HepG2 (cell line): ENCODE results near the gene R3HDM4. TPM values are rescaled to one million over a fixed set of nuclear protein-coding genes. Genes with fewer than 3 reads are reported as not detected.
A peak's percentile ranks its signal among the peaks of the same experiment; 100 is the strongest.

Experiments used
- DNMT1 ChIP-seq: sonication (generic); formaldehyde crosslinking; IDR thresholded peaks from 2 replicates; pipeline ENCODE4 v1.5.1; 2020; ENCODE audit warnings: mild to moderate bottlenecking, missing genetic modification reagents
- HNRNPK ChIP-seq: fragments of 200-400 bp; formaldehyde crosslinking; IDR thresholded peaks from 2 replicates; pipeline ENCODE4 v1.6.1; 2018; ENCODE audit warnings: low read length, low read depth, moderate library complexity, mild to moderate bottlenecking; ENCODE audit not compliant: poor library complexity, severe bottlenecking
- KDM5A ChIP-seq: fragments of 200-600 bp; sonication (generic); IDR thresholded peaks from 2 replicates; pipeline ENCODE4 v1.7.0; 2018; ENCODE audit warnings: antibody characterized with exemption, mild to moderate bottlenecking, low read length, borderline replicate concordance
- PRPF4 ChIP-seq: fragments of 200-400 bp; formaldehyde crosslinking; IDR thresholded peaks from 2 replicates; pipeline ENCODE4 v1.6.1; 2016; ENCODE audit warnings: low read length, low read depth; ENCODE audit not compliant: poor library complexity, severe bottlenecking
- REXO4 ChIP-seq: sonication (generic); formaldehyde crosslinking; IDR thresholded peaks from 2 replicates; pipeline ENCODE4 v1.8.0; 2022; ENCODE audit warnings: missing genetic modification reagents, mild to moderate bottlenecking, borderline replicate concordance
- SMAD1 ChIP-seq: sonication (generic); formaldehyde crosslinking; IDR thresholded peaks from 2 replicates; pipeline ENCODE4 v1.4.0; 2020; ENCODE audit warnings: missing genetic modification reagents, low read depth, mild to moderate bottlenecking, borderline replicate concordance
- SRSF9 ChIP-seq: fragments of 200-400 bp; formaldehyde crosslinking; IDR thresholded peaks from 2 replicates; pipeline ENCODE4 v1.6.1; 2018; ENCODE audit warnings: borderline replicate concordance, mild to moderate bottlenecking, low read depth, low read length; ENCODE audit not compliant: insufficient read depth, poor library complexity, severe bottlenecking
- TEF ChIP-seq: sonication (generic); formaldehyde crosslinking; IDR thresholded peaks from 2 replicates; pipeline ENCODE4 v1.5.0; 2020; ENCODE audit warnings: missing genetic modification reagents
- ZBTB43 ChIP-seq: sonication (generic); formaldehyde crosslinking; conservative IDR thresholded peaks from 2 replicates; pipeline ENCODE4 v1.4.0; 2020; ENCODE audit warnings: missing genetic modification reagents
- ZNF224 ChIP-seq: sonication (generic); formaldehyde crosslinking; IDR thresholded peaks from 2 replicates; pipeline ENCODE4 v1.5.0; 2020; ENCODE audit warnings: mild to moderate bottlenecking, missing genetic modification reagents
- ZNF253 ChIP-seq: sonication (generic); formaldehyde crosslinking; IDR thresholded peaks from 2 replicates; pipeline ENCODE4 v1.8.0; 2022; ENCODE audit warnings: mild to moderate bottlenecking, missing genetic modification reagents, borderline replicate concordance
- ZNF274 ChIP-seq: sonication (generic); formaldehyde crosslinking; IDR thresholded peaks from 2 replicates; pipeline ENCODE4 v1.5.1; 2020; ENCODE audit warnings: mild to moderate bottlenecking, missing genetic modification reagents
- ZNF570 ChIP-seq: sonication (generic); formaldehyde crosslinking; IDR thresholded peaks from 2 replicates; pipeline ENCODE4 v1.4.0; 2020; ENCODE audit warnings: mild to moderate bottlenecking, missing genetic modification reagents, borderline replicate concordance
- polyA plus RNA-seq, 8 experiments: library from polyadenylated mRNA; depleted of rRNA in 3 of 8; stranded (reverse) in 7 of 8; unstranded in 1 of 8; fragments of >200 nt; fragmentation: Illumina TruSeq in 4 of 8; extraction: Trizol in 4 of 8; gene quantifications; 2 replicates each; pipeline versions ENCODE4 v1.2.1 to v1.2.3, GENCODE V29; 2011 to 2016; ENCODE audit warnings: low read depth in 4 of 8, missing spikeins in 1 of 8, mixed read lengths in 1 of 8; ENCODE audit not compliant: insufficient read depth in 1 of 8
- total RNA-seq, 5 experiments: library from RNA; depleted of rRNA; stranded (reverse); fragments of >200 nt; fragmentation: Illumina TruSeq; extraction: Trizol; gene quantifications; 2 replicates each; pipeline ENCODE4 v1.2.3, GENCODE V29; 2016; ENCODE audit warnings: low read depth in 1 of 5
- TF ChIP-seq, protein P1 (sequence below): IDR thresholded peaks from 2 replicates; pipeline ENCODE4 v1.6.1; 2016; ENCODE audit warnings: low read depth, missing genetic modification reagents, missing compliant biosample characterization
- TF ChIP-seq, protein P2 (sequence below): sonication (generic); formaldehyde crosslinking; IDR thresholded peaks from 2 replicates; pipeline ENCODE4 v1.4.0; 2020; ENCODE audit warnings: mild to moderate bottlenecking, missing genetic modification reagents

R3HDM4 gene
- total and polyA plus RNA-seq, 2 of the 13 experiments (the other 11 are each of a cell fraction or from before 2014, with no cell fraction given) = 26.2 to 26.9 TPM

- TF ChIP-seq, protein P1, sequence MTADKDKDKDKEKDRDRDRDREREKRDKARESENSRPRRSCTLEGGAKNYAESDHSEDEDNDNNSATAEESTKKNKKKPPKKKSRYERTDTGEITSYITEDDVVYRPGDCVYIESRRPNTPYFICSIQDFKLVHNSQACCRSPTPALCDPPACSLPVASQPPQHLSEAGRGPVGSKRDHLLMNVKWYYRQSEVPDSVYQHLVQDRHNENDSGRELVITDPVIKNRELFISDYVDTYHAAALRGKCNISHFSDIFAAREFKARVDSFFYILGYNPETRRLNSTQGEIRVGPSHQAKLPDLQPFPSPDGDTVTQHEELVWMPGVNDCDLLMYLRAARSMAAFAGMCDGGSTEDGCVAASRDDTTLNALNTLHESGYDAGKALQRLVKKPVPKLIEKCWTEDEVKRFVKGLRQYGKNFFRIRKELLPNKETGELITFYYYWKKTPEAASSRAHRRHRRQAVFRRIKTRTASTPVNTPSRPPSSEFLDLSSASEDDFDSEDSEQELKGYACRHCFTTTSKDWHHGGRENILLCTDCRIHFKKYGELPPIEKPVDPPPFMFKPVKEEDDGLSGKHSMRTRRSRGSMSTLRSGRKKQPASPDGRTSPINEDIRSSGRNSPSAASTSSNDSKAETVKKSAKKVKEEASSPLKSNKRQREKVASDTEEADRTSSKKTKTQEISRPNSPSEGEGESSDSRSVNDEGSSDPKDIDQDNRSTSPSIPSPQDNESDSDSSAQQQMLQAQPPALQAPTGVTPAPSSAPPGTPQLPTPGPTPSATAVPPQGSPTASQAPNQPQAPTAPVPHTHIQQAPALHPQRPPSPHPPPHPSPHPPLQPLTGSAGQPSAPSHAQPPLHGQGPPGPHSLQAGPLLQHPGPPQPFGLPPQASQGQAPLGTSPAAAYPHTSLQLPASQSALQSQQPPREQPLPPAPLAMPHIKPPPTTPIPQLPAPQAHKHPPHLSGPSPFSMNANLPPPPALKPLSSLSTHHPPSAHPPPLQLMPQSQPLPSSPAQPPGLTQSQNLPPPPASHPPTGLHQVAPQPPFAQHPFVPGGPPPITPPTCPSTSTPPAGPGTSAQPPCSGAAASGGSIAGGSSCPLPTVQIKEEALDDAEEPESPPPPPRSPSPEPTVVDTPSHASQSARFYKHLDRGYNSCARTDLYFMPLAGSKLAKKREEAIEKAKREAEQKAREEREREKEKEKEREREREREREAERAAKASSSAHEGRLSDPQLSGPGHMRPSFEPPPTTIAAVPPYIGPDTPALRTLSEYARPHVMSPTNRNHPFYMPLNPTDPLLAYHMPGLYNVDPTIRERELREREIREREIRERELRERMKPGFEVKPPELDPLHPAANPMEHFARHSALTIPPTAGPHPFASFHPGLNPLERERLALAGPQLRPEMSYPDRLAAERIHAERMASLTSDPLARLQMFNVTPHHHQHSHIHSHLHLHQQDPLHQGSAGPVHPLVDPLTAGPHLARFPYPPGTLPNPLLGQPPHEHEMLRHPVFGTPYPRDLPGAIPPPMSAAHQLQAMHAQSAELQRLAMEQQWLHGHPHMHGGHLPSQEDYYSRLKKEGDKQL (CRISPR knock-in tag) = no peak
- TF ChIP-seq TEF = no peak
- no peak for TF ChIP-seq ZNF253 (CRISPR knock-in tag)
- TF ChIP-seq PRPF4 = no peak
- TF ChIP-seq, protein P2, sequence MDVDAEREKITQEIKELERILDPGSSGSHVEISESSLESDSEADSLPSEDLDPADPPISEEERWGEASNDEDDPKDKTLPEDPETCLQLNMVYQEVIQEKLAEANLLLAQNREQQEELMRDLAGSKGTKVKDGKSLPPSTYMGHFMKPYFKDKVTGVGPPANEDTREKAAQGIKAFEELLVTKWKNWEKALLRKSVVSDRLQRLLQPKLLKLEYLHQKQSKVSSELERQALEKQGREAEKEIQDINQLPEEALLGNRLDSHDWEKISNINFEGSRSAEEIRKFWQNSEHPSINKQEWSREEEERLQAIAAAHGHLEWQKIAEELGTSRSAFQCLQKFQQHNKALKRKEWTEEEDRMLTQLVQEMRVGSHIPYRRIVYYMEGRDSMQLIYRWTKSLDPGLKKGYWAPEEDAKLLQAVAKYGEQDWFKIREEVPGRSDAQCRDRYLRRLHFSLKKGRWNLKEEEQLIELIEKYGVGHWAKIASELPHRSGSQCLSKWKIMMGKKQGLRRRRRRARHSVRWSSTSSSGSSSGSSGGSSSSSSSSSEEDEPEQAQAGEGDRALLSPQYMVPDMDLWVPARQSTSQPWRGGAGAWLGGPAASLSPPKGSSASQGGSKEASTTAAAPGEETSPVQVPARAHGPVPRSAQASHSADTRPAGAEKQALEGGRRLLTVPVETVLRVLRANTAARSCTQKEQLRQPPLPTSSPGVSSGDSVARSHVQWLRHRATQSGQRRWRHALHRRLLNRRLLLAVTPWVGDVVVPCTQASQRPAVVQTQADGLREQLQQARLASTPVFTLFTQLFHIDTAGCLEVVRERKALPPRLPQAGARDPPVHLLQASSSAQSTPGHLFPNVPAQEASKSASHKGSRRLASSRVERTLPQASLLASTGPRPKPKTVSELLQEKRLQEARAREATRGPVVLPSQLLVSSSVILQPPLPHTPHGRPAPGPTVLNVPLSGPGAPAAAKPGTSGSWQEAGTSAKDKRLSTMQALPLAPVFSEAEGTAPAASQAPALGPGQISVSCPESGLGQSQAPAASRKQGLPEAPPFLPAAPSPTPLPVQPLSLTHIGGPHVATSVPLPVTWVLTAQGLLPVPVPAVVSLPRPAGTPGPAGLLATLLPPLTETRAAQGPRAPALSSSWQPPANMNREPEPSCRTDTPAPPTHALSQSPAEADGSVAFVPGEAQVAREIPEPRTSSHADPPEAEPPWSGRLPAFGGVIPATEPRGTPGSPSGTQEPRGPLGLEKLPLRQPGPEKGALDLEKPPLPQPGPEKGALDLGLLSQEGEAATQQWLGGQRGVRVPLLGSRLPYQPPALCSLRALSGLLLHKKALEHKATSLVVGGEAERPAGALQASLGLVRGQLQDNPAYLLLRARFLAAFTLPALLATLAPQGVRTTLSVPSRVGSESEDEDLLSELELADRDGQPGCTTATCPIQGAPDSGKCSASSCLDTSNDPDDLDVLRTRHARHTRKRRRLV (CRISPR knock-in tag) = no peak
- TF ChIP-seq ZBTB43 (CRISPR knock-in tag) = no peak
- TF ChIP-seq ZNF224 (CRISPR knock-in tag) = no peak
- 0 out of 2 replicates have a peak, but pooled peaks have one; percentile 15 for TF ChIP-seq DNMT1 (CRISPR knock-in tag)
- no peak for TF ChIP-seq REXO4 (CRISPR knock-in tag)
- no peak for TF ChIP-seq ZNF570
- no peak for TF ChIP-seq ZNF274 (CRISPR knock-in tag)
- TF ChIP-seq SRSF9 = no peak
- TF ChIP-seq HNRNPK = no peak
- no peak for TF ChIP-seq KDM5A
- no peak for TF ChIP-seq SMAD1
These were observed 19.9 kb upstream of the R3HDM4 start (continued) for GRCh38 chr19:932648-933552.
